ENCODE measurements around the gene RHOBTB1. TPM values are rescaled to one million over a fixed set of nuclear protein-coding genes. Genes with fewer than 3 reads are reported as not detected.

RHOBTB1 gene
- total RNA-seq, 2 experiments from 2014 or later, result 0.09 to 0.74 TPM

DNA sequence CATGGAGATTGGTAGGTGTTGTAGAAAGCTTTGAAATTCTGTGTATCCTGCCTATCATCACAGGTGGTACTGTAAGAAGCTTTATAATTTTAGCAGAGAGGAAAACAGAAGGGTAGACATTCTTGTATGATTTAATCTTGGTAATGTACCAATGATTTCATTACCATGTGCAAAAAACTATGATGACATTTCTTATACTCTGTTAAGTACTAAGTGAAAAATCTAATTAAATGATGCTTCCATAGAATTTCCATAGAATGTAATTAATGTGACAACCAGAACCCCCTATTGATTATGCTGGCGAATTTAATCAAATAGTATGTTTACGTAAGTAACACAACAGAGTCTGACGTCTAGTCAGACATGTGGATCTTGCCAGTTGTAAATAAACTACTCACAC is 16.0 kb upstream of the RHOBTB1 start:
- intact Hi-C loops (cut with micrococcal nuclease), result loop anchor here (10.0 kb wide), 1 partner anchor 75 kb away; no protein-coding TSS in a partner anchor
- H3K9me3 Mint-ChIP-seq, result no peaks in the 10 kb centered on the region
- H3K4me1 Mint-ChIP-seq (ENCODE audit: low read depth), result peaks cover 4% of the 10 kb centered on the region
- H3K4me3 Mint-ChIP-seq, result no peak overlapping the region
- H3K36me3 Mint-ChIP-seq (ENCODE audit: low read depth), result no peaks in the 10 kb centered on the region
- TF ChIP-seq, protein P1, sequence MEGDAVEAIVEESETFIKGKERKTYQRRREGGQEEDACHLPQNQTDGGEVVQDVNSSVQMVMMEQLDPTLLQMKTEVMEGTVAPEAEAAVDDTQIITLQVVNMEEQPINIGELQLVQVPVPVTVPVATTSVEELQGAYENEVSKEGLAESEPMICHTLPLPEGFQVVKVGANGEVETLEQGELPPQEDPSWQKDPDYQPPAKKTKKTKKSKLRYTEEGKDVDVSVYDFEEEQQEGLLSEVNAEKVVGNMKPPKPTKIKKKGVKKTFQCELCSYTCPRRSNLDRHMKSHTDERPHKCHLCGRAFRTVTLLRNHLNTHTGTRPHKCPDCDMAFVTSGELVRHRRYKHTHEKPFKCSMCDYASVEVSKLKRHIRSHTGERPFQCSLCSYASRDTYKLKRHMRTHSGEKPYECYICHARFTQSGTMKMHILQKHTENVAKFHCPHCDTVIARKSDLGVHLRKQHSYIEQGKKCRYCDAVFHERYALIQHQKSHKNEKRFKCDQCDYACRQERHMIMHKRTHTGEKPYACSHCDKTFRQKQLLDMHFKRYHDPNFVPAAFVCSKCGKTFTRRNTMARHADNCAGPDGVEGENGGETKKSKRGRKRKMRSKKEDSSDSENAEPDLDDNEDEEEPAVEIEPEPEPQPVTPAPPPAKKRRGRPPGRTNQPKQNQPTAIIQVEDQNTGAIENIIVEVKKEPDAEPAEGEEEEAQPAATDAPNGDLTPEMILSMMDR (IDR thresholded peaks at IDR 0.05), result no peak
- CTCF ChIA-PET, result no interaction called here
- H3K27me3 Mint-ChIP-seq, result peaks cover 8% of the 10 kb centered on the region
- ATAC-seq (no peak), DNase-seq (no peak)
- H3K27ac Mint-ChIP-seq, result no peak overlapping the region
- POLR2A ChIA-PET, result no interaction called here

DNA sequence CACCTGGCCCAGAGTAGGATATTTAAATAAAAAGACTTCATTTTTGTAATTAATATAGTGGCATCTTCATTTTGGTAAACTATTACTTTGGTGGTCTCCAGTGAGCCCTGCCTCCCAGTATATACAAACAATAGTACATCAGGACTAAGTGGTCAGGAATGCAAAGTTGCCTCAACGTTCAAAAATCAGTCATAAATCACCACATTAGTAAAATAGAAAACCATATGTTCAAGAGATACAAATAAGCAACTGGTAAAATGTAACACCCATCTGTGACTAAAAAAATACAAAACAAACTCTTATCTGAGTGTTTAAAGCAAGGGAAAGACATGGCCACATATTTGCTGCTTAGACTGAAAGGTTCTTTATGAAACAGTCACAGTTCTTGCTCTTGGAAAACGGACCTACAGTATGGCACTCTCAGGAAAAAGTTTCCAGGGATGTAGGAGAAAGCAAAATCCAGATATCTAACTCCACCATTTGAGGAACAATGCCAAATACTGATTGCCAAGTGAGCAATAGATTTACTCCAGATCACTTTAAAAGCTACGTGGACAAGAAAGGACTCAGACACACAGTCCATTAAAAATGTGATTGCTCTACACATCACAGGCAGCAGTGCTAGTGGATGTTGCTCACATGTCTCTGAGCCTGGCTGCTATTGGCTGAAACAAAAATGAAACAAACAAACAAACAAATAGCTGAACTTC is 15.1 kb upstream of the RHOBTB1 start:
- Mint-ChIP-seq H3K4me3 (no peak overlapping the region), H3K9me3 (no peaks in the 10 kb centered on the region), H3K27ac (no peak overlapping the region), H3K27me3 (peaks cover 6% of the 10 kb centered on the region), H3K4me1 (ENCODE audit: low read depth) (peaks cover 3% of the 10 kb centered on the region), H3K36me3 (ENCODE audit: low read depth) (no peaks in the 10 kb centered on the region)
- TF ChIP-seq, protein P1 (IDR thresholded peaks at IDR 0.05), result no peak
- intact Hi-C loops (cut with micrococcal nuclease), result no loop called here
- no peak for ATAC-seq
- CTCF ChIA-PET, result interaction anchor here (0.9 kb wide), 1 partner anchor 15 kb away, joined by 3 read pairs; no protein-coding TSS in a partner anchor
- POLR2A ChIA-PET, result no interaction called here
- no peak for DNase-seq

DNA sequence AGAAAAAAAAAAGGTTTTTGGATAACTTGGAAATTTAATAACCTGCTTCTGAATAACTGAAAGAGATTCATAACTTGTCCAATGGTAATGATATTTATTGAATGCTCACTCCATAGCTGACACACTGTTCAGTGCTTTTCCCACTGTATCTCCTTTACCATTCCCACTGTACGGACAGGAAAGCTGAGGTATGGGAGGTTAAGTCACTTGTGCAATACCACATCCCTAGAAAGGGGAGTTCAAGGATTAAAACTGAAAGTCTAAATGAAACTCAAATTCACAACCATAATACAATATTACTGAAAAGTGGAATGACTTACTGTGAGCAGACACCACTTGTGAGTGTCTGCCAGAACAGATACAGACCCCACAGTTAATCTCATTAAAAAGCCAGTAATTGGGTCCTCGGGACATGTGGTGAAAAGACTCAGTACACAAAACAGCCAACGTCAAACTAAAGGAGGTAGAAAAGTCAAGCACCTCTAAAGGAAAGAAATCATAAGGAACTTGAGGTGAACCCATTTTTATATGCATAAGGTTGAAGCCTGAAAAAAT is 13.8 kb upstream of the RHOBTB1 start:
- DNase-seq (no peak), ATAC-seq (no peak)
- TF ChIP-seq, protein P1 (IDR thresholded peaks at IDR 0.05), result no peak
- Mint-ChIP-seq H3K27me3 (peaks cover 6% of the 10 kb centered on the region), H3K4me1 (ENCODE audit: low read depth) (no peaks in the 10 kb centered on the region), H3K27ac (no peak overlapping the region), H3K36me3 (ENCODE audit: low read depth) (no peaks in the 10 kb centered on the region), H3K4me3 (no peak overlapping the region), H3K9me3 (no peaks in the 10 kb centered on the region)
- intact Hi-C loops (cut with micrococcal nuclease), result no loop called here
- CTCF ChIA-PET, result no interaction called here
- POLR2A ChIA-PET, result no interaction called here

DNA sequence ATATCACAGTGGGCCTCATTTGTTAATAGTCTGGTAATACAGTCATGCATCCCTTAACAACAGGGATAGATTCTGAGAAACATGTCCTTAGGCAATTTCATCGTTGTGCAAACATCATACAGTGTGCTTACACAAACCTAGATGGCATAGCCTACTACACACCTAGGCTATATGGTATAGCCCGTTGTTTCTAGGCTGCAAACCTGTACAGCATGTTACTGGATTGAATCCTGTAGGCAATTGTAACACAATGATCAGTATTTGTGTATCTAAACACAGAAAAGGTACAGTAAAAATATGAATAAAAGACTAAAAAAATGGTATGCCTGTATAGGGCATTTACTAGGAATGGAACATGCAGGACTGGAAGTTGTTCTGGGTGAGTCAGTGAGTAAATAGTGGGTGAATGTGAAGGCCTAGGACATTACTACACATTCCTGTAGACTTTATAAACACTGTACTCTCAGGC is 12.0 kb upstream of the RHOBTB1 start:
- CTCF ChIA-PET, result no interaction called here
- DNase-seq (no peak), ATAC-seq (no peak)
- Mint-ChIP-seq H3K4me1 (ENCODE audit: low read depth) (no peaks in the 10 kb centered on the region), H3K9me3 (no peaks in the 10 kb centered on the region), H3K36me3 (ENCODE audit: low read depth) (no peaks in the 10 kb centered on the region), H3K4me3 (no peak overlapping the region), H3K27me3 (peaks cover 6% of the 10 kb centered on the region), H3K27ac (no peak overlapping the region)
- TF ChIP-seq, protein P1 (IDR thresholded peaks at IDR 0.05), result no peak
- intact Hi-C loops (cut with micrococcal nuclease), result no loop called here
- POLR2A ChIA-PET, result no interaction called here

DNA sequence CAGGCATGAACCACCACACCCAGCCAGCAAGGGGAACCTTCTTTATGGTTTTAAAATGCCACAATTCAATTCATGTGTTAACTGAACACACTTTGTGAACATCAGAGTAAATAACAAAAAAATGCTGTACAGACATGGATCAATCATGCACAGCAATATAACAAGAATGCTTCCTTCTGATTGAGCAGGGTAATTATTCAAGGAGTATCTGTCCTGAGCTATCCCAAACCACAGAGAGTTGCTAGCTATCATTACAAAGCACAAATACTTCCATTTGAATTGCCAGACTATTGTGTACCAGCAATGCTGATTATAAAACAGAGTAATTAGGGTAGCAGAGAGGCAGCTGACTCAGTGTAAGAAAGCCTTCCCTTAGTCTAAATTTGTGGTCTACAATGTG is 11.3 kb upstream of the RHOBTB1 start:
- TF ChIP-seq, protein P1 (IDR thresholded peaks at IDR 0.05), result no peak
- Mint-ChIP-seq H3K4me3 (no peak overlapping the region), H3K4me1 (ENCODE audit: low read depth) (no peaks in the 10 kb centered on the region), H3K27ac (no peak overlapping the region), H3K9me3 (no peaks in the 10 kb centered on the region), H3K27me3 (peaks cover 9% of the 10 kb centered on the region), H3K36me3 (ENCODE audit: low read depth) (no peaks in the 10 kb centered on the region)
- DNase-seq (no peak), ATAC-seq (no peak)
- intact Hi-C loops (cut with micrococcal nuclease), result no loop called here
- POLR2A ChIA-PET, result no interaction called here
- CTCF ChIA-PET, result no interaction called here
